MM.1S (cell line): ENCODE results near the gene ABHD15.

ENCODE experiments used
- DNase-seq: peaks from one replicate; pipeline ENCODE4 v3.0.0-alpha.2; 2015
- H2AFZ ChIP-seq: fragments of 300-600 bp; sonication (generic); 2 replicates; pipeline ENCODE4 v1.6.0; 2016; ENCODE audit warnings: antibody characterized with exemption, low read length
- H3F3A ChIP-seq: fragments of 300-600 bp; sonication (generic); 2 replicates; pipeline ENCODE4 v1.6.1; 2016; ENCODE audit warnings: mild to moderate bottlenecking, antibody characterized with exemption, low read length, moderate library complexity, mixed read lengths; ENCODE audit not compliant: insufficient read depth
- H3K27ac ChIP-seq: fragments of 300-600 bp; sonication (generic); 2 replicates; pipeline ENCODE4 v1.5.1; 2016; ENCODE audit warnings: mild to moderate bottlenecking, low read length
- H3K27me3 ChIP-seq: fragments of 300-600 bp; sonication (generic); replicated peaks from 2 replicates; pipeline ENCODE4 v1.6.0; 2016; ENCODE audit warnings: low read length; ENCODE audit not compliant: insufficient read depth
- H3K36me3 ChIP-seq: fragments of 300-600 bp; sonication (generic); replicated peaks from 2 replicates; pipeline ENCODE4 v1.6.1; 2016; ENCODE audit warnings: mild to moderate bottlenecking, low read length, mixed read lengths; ENCODE audit not compliant: insufficient read depth
- H3K4me1 ChIP-seq: fragments of 300-600 bp; sonication (generic); 2 replicates; pipeline ENCODE4 v1.6.1; 2016; ENCODE audit warnings: low read length, mixed read lengths
- H3K4me2 ChIP-seq: fragments of 300-600 bp; sonication (generic); 2 replicates; pipeline ENCODE4 v1.6.0; 2016; ENCODE audit warnings: low read depth, low read length
- H3K4me3 ChIP-seq: fragments of 300-600 bp; sonication (generic); 2 replicates; pipeline ENCODE4 v1.5.1; 2016; ENCODE audit warnings: low read length, mixed read lengths
- H3K79me2 ChIP-seq: fragments of 300-600 bp; sonication (generic); 2 replicates; pipeline ENCODE4 v1.6.1; 2016; ENCODE audit warnings: mixed run types, low read length, mixed read lengths
- H3K9ac ChIP-seq: fragments of 300-600 bp; sonication (generic); 2 replicates; pipeline ENCODE4 v1.6.1; 2016; ENCODE audit warnings: low read length, mixed read lengths
- H3K9me2 ChIP-seq: fragments of 300-600 bp; sonication (generic); replicated peaks from 2 replicates; pipeline ENCODE4 v1.6.1; 2016; ENCODE audit warnings: mild to moderate bottlenecking, low read length, mixed read lengths; ENCODE audit not compliant: insufficient read depth
- H3K9me3 ChIP-seq: fragments of 300-600 bp; sonication (generic); replicated peaks from 2 replicates; pipeline ENCODE4 v1.6.1; 2016; ENCODE audit warnings: mild to moderate bottlenecking, low read length, mixed read lengths; ENCODE audit not compliant: insufficient read depth
- H4K20me1 ChIP-seq: fragments of 300-600 bp; sonication (generic); 2 replicates; pipeline ENCODE4 v1.6.1; 2016; ENCODE audit warnings: mild to moderate bottlenecking, low read length, moderate library complexity, mixed read lengths; ENCODE audit not compliant: insufficient read depth
- EZH2 ChIP-seq: fragments of 300-600 bp; sonication (generic); optimal IDR thresholded peaks from 2 replicates; pipeline ENCODE3; 2017; ENCODE audit warnings: low read depth, mild to moderate bottlenecking, antibody characterized with exemption, low read length, mixed read lengths
- EZH2phosphoT487 ChIP-seq: fragments of 300-600 bp; sonication (generic); IDR thresholded peaks from 2 replicates; pipeline ENCODE4 v1.6.1; 2018; ENCODE audit warnings: antibody characterized with exemption, low read length
- TF ChIP-seq, protein P1 (sequence below): fragments of 300-600 bp; sonication (generic); IDR thresholded peaks from 2 replicates; pipeline ENCODE4 v1.5.1; 2016; ENCODE audit warnings: antibody characterized with exemption, low read length, mixed read lengths

ABHD15 gene

GRCh38 chr17:29557085-29557738 lies 9.6 kb downstream of the ABHD15 start:
- no peak overlapping the region for H3K4me2 ChIP-seq
- peaks cover 5% of the 10 kb centered on the region; the same call in 1 of the 2 replicates for H3K4me1 ChIP-seq
- H3K79me2 ChIP-seq: no peaks in the 10 kb centered on the region
- TF ChIP-seq EZH2 (no peak), EZH2phosphoT487 (no peak)
- TF ChIP-seq, protein P1, sequence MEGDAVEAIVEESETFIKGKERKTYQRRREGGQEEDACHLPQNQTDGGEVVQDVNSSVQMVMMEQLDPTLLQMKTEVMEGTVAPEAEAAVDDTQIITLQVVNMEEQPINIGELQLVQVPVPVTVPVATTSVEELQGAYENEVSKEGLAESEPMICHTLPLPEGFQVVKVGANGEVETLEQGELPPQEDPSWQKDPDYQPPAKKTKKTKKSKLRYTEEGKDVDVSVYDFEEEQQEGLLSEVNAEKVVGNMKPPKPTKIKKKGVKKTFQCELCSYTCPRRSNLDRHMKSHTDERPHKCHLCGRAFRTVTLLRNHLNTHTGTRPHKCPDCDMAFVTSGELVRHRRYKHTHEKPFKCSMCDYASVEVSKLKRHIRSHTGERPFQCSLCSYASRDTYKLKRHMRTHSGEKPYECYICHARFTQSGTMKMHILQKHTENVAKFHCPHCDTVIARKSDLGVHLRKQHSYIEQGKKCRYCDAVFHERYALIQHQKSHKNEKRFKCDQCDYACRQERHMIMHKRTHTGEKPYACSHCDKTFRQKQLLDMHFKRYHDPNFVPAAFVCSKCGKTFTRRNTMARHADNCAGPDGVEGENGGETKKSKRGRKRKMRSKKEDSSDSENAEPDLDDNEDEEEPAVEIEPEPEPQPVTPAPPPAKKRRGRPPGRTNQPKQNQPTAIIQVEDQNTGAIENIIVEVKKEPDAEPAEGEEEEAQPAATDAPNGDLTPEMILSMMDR: no peak
- H3F3A ChIP-seq: peaks cover 11% of the 10 kb centered on the region; the same call in 1 of the 2 replicates
- H3K4me3 ChIP-seq: no peak overlapping the region
- H3K9ac ChIP-seq: no peak overlapping the region
- no peaks in the 10 kb centered on the region for H3K9me2 ChIP-seq
- H3K27me3 ChIP-seq: no peaks in the 10 kb centered on the region
- no peaks in the 10 kb centered on the region for H4K20me1 ChIP-seq
- no peak overlapping the region for H2AFZ ChIP-seq
- no peak for DNase-seq
- H3K9me3 ChIP-seq: no peaks in the 10 kb centered on the region
- H3K36me3 ChIP-seq: no peaks in the 10 kb centered on the region
- no peak overlapping the region for H3K27ac ChIP-seq

DNA sequence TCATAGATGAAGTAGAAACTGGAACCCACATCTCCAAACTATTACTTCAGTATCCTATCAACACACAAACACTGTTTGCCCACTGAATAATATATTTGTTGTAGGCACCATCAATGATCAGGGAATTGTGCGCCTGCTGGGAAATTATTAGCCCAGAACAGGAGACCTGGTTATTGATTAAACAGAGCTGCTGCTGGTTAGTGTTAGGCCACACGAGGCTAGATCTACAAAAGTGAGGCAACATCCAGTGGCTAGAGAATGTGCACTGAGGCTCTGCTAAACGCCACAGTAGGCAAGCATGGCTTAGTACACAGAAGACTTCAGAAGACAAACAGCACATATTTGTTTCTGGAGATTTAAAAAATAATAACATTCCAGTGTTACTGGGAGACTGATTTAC lies 11.0 kb downstream of the ABHD15 start:
- Histone ChIP-seq H3K9ac (no peak overlapping the region), H2AFZ (no peak overlapping the region), H3K79me2 (no peaks in the 10 kb centered on the region), H3K27ac (no peak overlapping the region), H3K9me2 (no peaks in the 10 kb centered on the region), H3F3A (peaks cover 9% of the 10 kb centered on the region; the same call in 1 of the 2 replicates), H3K27me3 (no peaks in the 10 kb centered on the region), H3K36me3 (no peaks in the 10 kb centered on the region), H4K20me1 (no peaks in the 10 kb centered on the region), H3K4me2 (no peak overlapping the region), H3K4me1 (peaks cover 5% of the 10 kb centered on the region; the same call in 1 of the 2 replicates), H3K9me3 (no peaks in the 10 kb centered on the region), H3K4me3 (no peak overlapping the region)
- TF ChIP-seq EZH2: no peak
- TF ChIP-seq, protein P1: no peak
- TF ChIP-seq EZH2phosphoT487: no peak
- DNase-seq: no peak

- no peaks in the 10 kb centered on the region for H3K79me2 ChIP-seq
- H3K4me3 ChIP-seq: no peak overlapping the region
- H3K4me1 ChIP-seq: no peaks in the 10 kb centered on the region
- no peak overlapping the region for H2AFZ ChIP-seq
- TF ChIP-seq EZH2 (no peak), EZH2phosphoT487 (no peak)
- TF ChIP-seq, protein P1: no peak
- no peaks in the 10 kb centered on the region for H3K9me3 ChIP-seq
- no peak overlapping the region for H3K4me2 ChIP-seq
- H3K27ac ChIP-seq: no peak overlapping the region
- H3K9ac ChIP-seq: no peak overlapping the region
- H3F3A ChIP-seq: no peaks in the 10 kb centered on the region
- H3K9me2 ChIP-seq: no peaks in the 10 kb centered on the region
- H3K36me3 ChIP-seq: no peaks in the 10 kb centered on the region
- H3K27me3 ChIP-seq: no peaks in the 10 kb centered on the region
- DNase-seq: no peak
- H4K20me1 ChIP-seq: no peaks in the 10 kb centered on the region
Observed at GRCh38 chr17:29549177-29549923, 17.5 kb downstream of the ABHD15 start.
